OCI-LY7 (cell line): ENCODE results near the gene LRP5. TPM values are rescaled to one million over a fixed set of nuclear protein-coding genes. Genes with fewer than 3 reads are reported as not detected.

Experiments used
- BruUV-seq: library from RNA; stranded (reverse); fragments of 400-500 nt; replicated peaks from 2 replicates; lab custom pipeline; 2021; lab: Mats Ljungman, UMichigan
- CTCF ChIA-PET: fragments of 300-600 bp; sonication (Branson Sonifier 250); formaldehyde crosslinking; loops from one replicate; lab custom pipeline; 2022; ENCODE audit warnings: antibody characterized with exemption; ENCODE audit not compliant: unreplicated experiment; lab: Charles Lee
- POLR2A ChIA-PET: fragments of 300-600 bp; sonication (Branson Sonifier 250); formaldehyde crosslinking; loops from one replicate; lab custom pipeline; 2022; ENCODE audit warnings: antibody characterized with exemption; lab: Charles Lee
- DNase-seq: peaks from one replicate; pipeline ENCODE4 v3.0.0-alpha.2; 2015; ENCODE audit warnings: low spot score
- H2AFZ ChIP-seq: fragments of 200-600 bp; sonication (generic), shearing (Covaris generic); 2 replicates; pipeline ENCODE4 v1.6.1; 2014; ENCODE audit warnings: mild to moderate bottlenecking, antibody characterized with exemption, low read length, moderate library complexity
- H3K27ac ChIP-seq: fragments of 200-600 bp; sonication (generic); 2 replicates; pipeline ENCODE4 v1.5.1; 2014; ENCODE audit warnings: mixed run types, low read depth, mild to moderate bottlenecking, moderate library complexity, low read length, inconsistent platforms; ENCODE audit not compliant: poor library complexity, severe bottlenecking
- H3K36me3 ChIP-seq: fragments of 200-600 bp; sonication (generic); 2 replicates; pipeline ENCODE4 v1.6.1; 2014; ENCODE audit warnings: mild to moderate bottlenecking, antibody characterized with exemption, low read length, moderate library complexity, mixed read lengths; ENCODE audit not compliant: insufficient read depth
- H3K4me1 ChIP-seq: fragments of 200-600 bp; sonication (generic); 2 replicates; pipeline ENCODE4 v1.5.1; 2014; ENCODE audit warnings: mild to moderate bottlenecking, low read length; ENCODE audit not compliant: insufficient read depth, poor library complexity, severe bottlenecking
- H3K4me2 ChIP-seq: fragments of 200-600 bp; sonication (generic); 2 replicates; pipeline ENCODE4 v1.6.1; 2014; ENCODE audit warnings: mild to moderate bottlenecking, low read length
- H3K4me3 ChIP-seq: fragments of 200-600 bp; sonication (generic); 2 replicates; pipeline ENCODE4 v1.5.1; 2014; ENCODE audit warnings: mild to moderate bottlenecking, low read depth, low read length; ENCODE audit not compliant: poor library complexity, severe bottlenecking
- H3K79me2 ChIP-seq: fragments of 200-600 bp; sonication (generic); 2 replicates; pipeline ENCODE4 v1.6.1; 2016; ENCODE audit warnings: low read depth, mild to moderate bottlenecking, low read length, moderate library complexity, mixed read lengths; ENCODE audit not compliant: insufficient read depth
- H3K9me2 ChIP-seq: fragments of 200-600 bp; sonication (generic); 2 replicates; pipeline ENCODE4 v1.6.1; 2016; ENCODE audit warnings: mild to moderate bottlenecking, low read length, mixed read lengths; ENCODE audit not compliant: insufficient read depth
- H3K9me3 ChIP-seq: fragments of 200-600 bp; sonication (generic); 2 replicates; pipeline ENCODE4 v1.6.1; 2014; ENCODE audit warnings: mild to moderate bottlenecking, mixed run types, low read length, mixed read lengths
- H4K20me1 ChIP-seq: fragments of 200-600 bp; sonication (generic); 2 replicates; pipeline ENCODE4 v1.6.1; 2014; ENCODE audit warnings: mild to moderate bottlenecking, antibody characterized with exemption, low read length, moderate library complexity, mixed read lengths; ENCODE audit not compliant: insufficient read depth
- EZH2phosphoT487 ChIP-seq: fragments of 200-600 bp; sonication (generic); IDR thresholded peaks from 2 replicates; pipeline ENCODE4 v1.6.1; 2018; ENCODE audit warnings: low read depth, borderline replicate concordance, mild to moderate bottlenecking, mixed run types, antibody characterized with exemption, low read length, moderate library complexity, mixed read lengths
- intact Hi-C: fragments of 100-400 bp; cut with micrococcal nuclease; formaldehyde crosslinking; loops from one replicate; pipeline ENCODE4 v1.10.0; 2022; ENCODE audit not compliant: unreplicated experiment
- total RNA-seq, 2 experiments: library from RNA; depleted of rRNA in 1 of 2; stranded (reverse); fragments of >200 nt in 1 of 2; shearing (Covaris generic) in 1 of 2; gene quantifications; 2 replicates each; pipeline ENCODE4 v1.2.3, GENCODE V29; 2014 to 2022
- TF ChIP-seq, protein P1 (sequence below): fragments of 200-600 bp; sonication (generic); conservative IDR thresholded peaks from 2 replicates; pipeline ENCODE4 v1.5.1; 2014; ENCODE audit warnings: mild to moderate bottlenecking, antibody characterized with exemption, low read length, moderate library complexity, mixed read lengths

LRP5 gene
- total RNA-seq, 2 experiments from 2014 or later, result 0.60 TPM; not detected in 1

DNA sequence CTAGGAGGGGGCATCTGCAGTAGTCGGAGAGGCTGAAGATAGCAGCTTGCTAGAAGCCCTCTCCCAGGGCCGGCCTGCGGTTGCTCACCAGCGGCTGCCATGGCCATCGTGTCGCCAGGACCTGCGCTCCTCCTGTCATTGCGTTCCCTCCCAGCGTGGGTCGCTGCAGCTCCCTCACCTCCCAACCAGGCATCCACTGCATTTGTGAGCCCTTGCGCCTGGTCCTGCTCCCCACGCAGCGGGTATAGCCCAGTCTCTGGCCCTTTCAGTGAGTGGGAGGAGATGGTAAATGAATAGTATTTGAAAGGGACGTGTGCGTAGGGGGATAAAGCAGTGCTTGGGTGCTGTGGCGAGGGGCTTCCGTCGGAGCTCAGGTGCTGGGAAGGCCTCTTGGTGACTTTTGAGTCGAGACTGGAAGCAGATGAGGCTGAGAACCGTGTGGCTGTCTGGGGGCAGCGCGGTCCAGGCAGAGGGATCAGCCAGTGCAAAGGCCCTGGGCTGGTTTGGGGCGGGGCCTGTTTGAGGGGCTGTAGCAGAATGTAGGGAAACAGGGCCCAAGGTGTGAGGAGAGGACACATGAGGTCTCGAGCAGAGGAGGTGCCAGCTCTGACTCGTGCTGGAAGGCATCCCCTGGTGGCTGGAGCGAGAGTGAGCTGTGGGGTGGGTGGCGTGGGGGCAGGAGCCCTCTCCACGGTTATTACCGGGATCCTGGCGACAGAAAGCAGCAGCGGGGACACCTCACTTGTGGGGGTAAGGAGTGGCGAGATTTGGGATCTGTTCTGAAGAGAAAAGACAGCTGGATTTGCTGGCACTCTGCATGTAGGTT, 39.3 kb downstream of the LRP5 start:
- no peak overlapping the region for H3K4me3 ChIP-seq
- no peak overlapping the region for H3K27ac ChIP-seq
- no peak overlapping the region for H2AFZ ChIP-seq
- no peaks in the 10 kb centered on the region for H3K79me2 ChIP-seq
- BruUV-seq, result no TSS peak
- POLR2A ChIA-PET, result no interaction called here
- no peak for DNase-seq
- H3K4me2 ChIP-seq, result no peak overlapping the region
- TF ChIP-seq, protein P1, sequence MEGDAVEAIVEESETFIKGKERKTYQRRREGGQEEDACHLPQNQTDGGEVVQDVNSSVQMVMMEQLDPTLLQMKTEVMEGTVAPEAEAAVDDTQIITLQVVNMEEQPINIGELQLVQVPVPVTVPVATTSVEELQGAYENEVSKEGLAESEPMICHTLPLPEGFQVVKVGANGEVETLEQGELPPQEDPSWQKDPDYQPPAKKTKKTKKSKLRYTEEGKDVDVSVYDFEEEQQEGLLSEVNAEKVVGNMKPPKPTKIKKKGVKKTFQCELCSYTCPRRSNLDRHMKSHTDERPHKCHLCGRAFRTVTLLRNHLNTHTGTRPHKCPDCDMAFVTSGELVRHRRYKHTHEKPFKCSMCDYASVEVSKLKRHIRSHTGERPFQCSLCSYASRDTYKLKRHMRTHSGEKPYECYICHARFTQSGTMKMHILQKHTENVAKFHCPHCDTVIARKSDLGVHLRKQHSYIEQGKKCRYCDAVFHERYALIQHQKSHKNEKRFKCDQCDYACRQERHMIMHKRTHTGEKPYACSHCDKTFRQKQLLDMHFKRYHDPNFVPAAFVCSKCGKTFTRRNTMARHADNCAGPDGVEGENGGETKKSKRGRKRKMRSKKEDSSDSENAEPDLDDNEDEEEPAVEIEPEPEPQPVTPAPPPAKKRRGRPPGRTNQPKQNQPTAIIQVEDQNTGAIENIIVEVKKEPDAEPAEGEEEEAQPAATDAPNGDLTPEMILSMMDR, result no peak
- no peak for TF ChIP-seq EZH2phosphoT487
- H3K36me3 ChIP-seq, result no peaks in the 10 kb centered on the region
- H3K9me3 ChIP-seq, result no peaks in the 10 kb centered on the region
- H3K9me2 ChIP-seq, result no peaks in the 10 kb centered on the region
- CTCF ChIA-PET, result no interaction called here
- intact Hi-C loops, result no loop called here
- H3K4me1 ChIP-seq, result no peaks in the 10 kb centered on the region
- H4K20me1 ChIP-seq, result no peaks in the 10 kb centered on the region

DNA sequence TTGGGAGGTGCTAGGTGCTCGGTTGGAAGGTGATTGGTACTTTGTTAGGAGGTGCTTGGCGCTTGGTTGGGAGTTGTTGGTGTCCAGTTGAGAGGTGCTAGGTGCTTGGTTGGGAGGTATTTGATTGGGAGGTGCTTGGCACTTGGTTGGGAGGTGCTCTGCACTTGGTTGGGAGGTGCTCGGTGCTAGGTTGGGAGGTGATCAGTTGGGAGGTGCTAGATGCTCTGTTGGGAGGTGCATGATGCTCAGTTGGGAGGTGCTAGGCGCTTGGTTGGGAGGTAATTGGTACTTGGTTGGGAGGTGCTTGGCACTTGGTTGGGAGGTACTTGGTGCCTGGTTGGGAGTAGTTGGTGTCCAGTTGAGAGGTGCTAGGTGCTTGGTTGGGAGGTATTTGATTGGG, 40.2 kb downstream of the LRP5 start:
- TF ChIP-seq, protein P1, result no peak
- TF ChIP-seq EZH2phosphoT487, result no peak
- H3K79me2 ChIP-seq, result no peaks in the 10 kb centered on the region
- CTCF ChIA-PET, result no interaction called here
- POLR2A ChIA-PET, result no interaction called here
- no peaks in the 10 kb centered on the region for H3K36me3 ChIP-seq
- H3K9me2 ChIP-seq, result no peaks in the 10 kb centered on the region
- no peak overlapping the region for H3K4me3 ChIP-seq
- no peaks in the 10 kb centered on the region for H3K4me1 ChIP-seq
- BruUV-seq, result no TSS peak
- intact Hi-C loops, result no loop called here
- DNase-seq, result no peak
- no peak overlapping the region for H2AFZ ChIP-seq
- no peaks in the 10 kb centered on the region for H3K9me3 ChIP-seq
- no peak overlapping the region for H3K27ac ChIP-seq
- no peak overlapping the region for H3K4me2 ChIP-seq
- H4K20me1 ChIP-seq, result no peaks in the 10 kb centered on the region

DNA sequence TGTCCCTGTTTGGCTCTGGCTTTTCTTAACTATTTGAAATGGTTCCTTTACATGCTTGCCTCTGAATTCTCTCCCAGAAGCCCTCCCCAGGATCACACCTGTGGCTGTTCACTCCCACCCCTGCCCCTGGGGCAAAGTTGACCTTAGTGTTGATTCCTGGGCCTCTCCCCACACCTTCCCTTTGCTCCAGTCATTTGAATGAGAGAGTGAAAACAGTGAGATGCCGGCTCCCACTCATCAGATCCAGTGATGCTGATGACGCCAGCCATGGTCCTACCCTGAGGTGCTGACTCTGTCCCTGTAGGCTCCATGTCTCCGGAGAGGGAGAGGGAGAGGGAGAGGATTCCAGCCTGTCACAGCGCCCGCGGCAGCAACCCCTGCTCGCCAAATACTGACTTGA, 40.7 kb downstream of the LRP5 start:
- POLR2A ChIA-PET, result no interaction called here
- no TSS peak for BruUV-seq
- no peak overlapping the region for H3K4me2 ChIP-seq

More for the DNA sequence above, 40.7 kb downstream of the LRP5 start:
- H3K9me2 ChIP-seq, result no peaks in the 10 kb centered on the region
- H2AFZ ChIP-seq, result no peak overlapping the region
- no peaks in the 10 kb centered on the region for H4K20me1 ChIP-seq
- no peak overlapping the region for H3K4me3 ChIP-seq
- TF ChIP-seq, protein P1, result no peak
- no peak for TF ChIP-seq EZH2phosphoT487
- no peak overlapping the region for H3K27ac ChIP-seq
- H3K9me3 ChIP-seq, result no peaks in the 10 kb centered on the region
- DNase-seq, result no peak
- H3K4me1 ChIP-seq, result no peaks in the 10 kb centered on the region
- intact Hi-C loops, result no loop called here
- no peaks in the 10 kb centered on the region for H3K79me2 ChIP-seq
- H3K36me3 ChIP-seq, result no peaks in the 10 kb centered on the region
- CTCF ChIA-PET, result no interaction called here
